Liver (tissue), 3 donors: ENCODE measurements around the gene RELL1.

Source experiments
- HNF4G ChIP-seq: IDR thresholded peaks from 2 replicates; pipeline ENCODE4 v1.6.1; 2016; ENCODE audit warnings: antibody characterized with exemption
- RAD21 ChIP-seq, 2 donors: IDR thresholded peaks; 2 replicates each; pipeline ENCODE4 v1.6.1; 2016; ENCODE audit warnings: antibody characterized with exemption in 2 of 2, mild to moderate bottlenecking in 2 of 2
- TF ChIP-seq, protein P1 (sequence below): fragments of 150-350 bp; IDR thresholded peaks from 2 replicates; pipeline ENCODE4 v1.5.1; 2017; ENCODE audit warnings: improper control_type of control experiment, low read depth, low read length; ENCODE audit not compliant: missing input control
- TF ChIP-seq, protein P2 (sequence below): IDR thresholded peaks from 2 replicates; pipeline ENCODE4 v1.6.1; 2016; ENCODE audit warnings: antibody characterized with exemption, mild to moderate bottlenecking
- donor health status: healthy.
- donor health status: healthy.

DNA sequence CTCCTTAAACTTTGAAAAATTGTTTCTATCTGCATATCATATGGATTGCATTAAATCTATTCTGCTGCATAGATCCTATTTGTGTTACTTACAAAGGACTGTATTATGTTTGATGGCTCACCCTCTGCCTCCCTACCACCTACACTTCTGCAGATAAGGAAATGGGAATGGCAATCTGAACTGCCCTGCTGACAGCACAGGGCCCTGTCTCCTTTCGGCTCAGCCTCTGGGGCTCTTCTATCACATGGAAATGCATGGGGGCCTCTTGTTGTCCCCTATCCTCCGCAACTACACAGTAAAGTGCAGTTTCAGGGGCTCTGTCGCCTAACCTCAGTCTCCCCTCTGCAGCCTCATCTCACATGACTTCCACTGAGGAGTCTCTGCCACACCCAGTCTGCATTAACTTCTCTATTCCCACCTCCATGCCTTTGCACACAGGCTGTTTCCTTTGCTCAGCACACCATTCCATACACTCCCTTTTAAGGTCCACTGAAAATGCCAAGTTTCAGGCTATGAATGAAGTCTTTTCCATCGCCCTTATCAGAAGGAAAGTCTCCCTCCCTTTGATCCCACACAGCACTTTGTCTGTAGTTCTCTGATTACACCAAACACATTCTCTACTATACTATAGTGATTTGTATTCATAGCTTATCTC lies 12.5 kb downstream of the RELL1 start:
- TF ChIP-seq, protein P1, sequence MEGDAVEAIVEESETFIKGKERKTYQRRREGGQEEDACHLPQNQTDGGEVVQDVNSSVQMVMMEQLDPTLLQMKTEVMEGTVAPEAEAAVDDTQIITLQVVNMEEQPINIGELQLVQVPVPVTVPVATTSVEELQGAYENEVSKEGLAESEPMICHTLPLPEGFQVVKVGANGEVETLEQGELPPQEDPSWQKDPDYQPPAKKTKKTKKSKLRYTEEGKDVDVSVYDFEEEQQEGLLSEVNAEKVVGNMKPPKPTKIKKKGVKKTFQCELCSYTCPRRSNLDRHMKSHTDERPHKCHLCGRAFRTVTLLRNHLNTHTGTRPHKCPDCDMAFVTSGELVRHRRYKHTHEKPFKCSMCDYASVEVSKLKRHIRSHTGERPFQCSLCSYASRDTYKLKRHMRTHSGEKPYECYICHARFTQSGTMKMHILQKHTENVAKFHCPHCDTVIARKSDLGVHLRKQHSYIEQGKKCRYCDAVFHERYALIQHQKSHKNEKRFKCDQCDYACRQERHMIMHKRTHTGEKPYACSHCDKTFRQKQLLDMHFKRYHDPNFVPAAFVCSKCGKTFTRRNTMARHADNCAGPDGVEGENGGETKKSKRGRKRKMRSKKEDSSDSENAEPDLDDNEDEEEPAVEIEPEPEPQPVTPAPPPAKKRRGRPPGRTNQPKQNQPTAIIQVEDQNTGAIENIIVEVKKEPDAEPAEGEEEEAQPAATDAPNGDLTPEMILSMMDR: no peak
- TF ChIP-seq HNF4G (no peak), RAD21 (IDR thresholded peaks at IDR 0.05) (no peak)
- TF ChIP-seq, protein P2, sequence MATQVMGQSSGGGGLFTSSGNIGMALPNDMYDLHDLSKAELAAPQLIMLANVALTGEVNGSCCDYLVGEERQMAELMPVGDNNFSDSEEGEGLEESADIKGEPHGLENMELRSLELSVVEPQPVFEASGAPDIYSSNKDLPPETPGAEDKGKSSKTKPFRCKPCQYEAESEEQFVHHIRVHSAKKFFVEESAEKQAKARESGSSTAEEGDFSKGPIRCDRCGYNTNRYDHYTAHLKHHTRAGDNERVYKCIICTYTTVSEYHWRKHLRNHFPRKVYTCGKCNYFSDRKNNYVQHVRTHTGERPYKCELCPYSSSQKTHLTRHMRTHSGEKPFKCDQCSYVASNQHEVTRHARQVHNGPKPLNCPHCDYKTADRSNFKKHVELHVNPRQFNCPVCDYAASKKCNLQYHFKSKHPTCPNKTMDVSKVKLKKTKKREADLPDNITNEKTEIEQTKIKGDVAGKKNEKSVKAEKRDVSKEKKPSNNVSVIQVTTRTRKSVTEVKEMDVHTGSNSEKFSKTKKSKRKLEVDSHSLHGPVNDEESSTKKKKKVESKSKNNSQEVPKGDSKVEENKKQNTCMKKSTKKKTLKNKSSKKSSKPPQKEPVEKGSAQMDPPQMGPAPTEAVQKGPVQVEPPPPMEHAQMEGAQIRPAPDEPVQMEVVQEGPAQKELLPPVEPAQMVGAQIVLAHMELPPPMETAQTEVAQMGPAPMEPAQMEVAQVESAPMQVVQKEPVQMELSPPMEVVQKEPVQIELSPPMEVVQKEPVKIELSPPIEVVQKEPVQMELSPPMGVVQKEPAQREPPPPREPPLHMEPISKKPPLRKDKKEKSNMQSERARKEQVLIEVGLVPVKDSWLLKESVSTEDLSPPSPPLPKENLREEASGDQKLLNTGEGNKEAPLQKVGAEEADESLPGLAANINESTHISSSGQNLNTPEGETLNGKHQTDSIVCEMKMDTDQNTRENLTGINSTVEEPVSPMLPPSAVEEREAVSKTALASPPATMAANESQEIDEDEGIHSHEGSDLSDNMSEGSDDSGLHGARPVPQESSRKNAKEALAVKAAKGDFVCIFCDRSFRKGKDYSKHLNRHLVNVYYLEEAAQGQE: no peak
